GM12891 (cell line): ENCODE results near the gene STRIP2.

Experiments used
- PAX5 ChIP-seq: IDR thresholded peaks from 2 replicates; pipeline ENCODE4 v1.6.1; 2011; ENCODE audit warnings: low read length, moderate library complexity, mild to moderate bottlenecking; ENCODE audit not compliant: insufficient read depth, severe bottlenecking
- POLR2A ChIP-seq: IDR thresholded peaks from 2 replicates; pipeline ENCODE4 v1.6.1; 2011; ENCODE audit warnings: low read depth, low read length, control low read depth
- POLR2AphosphoS5 ChIP-seq: IDR thresholded peaks from 2 replicates; pipeline ENCODE4 v1.6.1; 2011; ENCODE audit warnings: low read depth, low read length, control low read depth
- POU2F2 ChIP-seq: IDR thresholded peaks from 2 replicates; pipeline ENCODE4 v1.6.1; 2011; ENCODE audit warnings: low read depth, mild to moderate bottlenecking, control low read depth, low read length, moderate library complexity
- SPI1 ChIP-seq: IDR thresholded peaks from 2 replicates; pipeline ENCODE4 v1.6.1; 2011; ENCODE audit warnings: low read depth, low read length, control low read depth
- TAF1 ChIP-seq: IDR thresholded peaks from 2 replicates; pipeline ENCODE4 v1.6.1; 2011; ENCODE audit warnings: low read depth, low read length, control low read depth

- no peak for TF ChIP-seq POLR2AphosphoS5
- no peak for TF ChIP-seq TAF1
- TF ChIP-seq POU2F2, result no peak
- no peak for TF ChIP-seq POLR2A
- no peak for TF ChIP-seq SPI1
- no peak for TF ChIP-seq PAX5
These were observed 91.1 kb downstream of the STRIP2 start for GRCh38 chr7:129525225-129525862.
